BJ (cell line): ENCODE data around the gene HSPG2. TPM values are rescaled to one million over a fixed set of nuclear protein-coding genes. Genes with fewer than 3 reads are reported as not detected.

Source experiments
- CTCF ChIA-PET: fragments of 350-600 bp; formaldehyde crosslinking; extraction: SDS; loops from one replicate; lab custom pipeline; 2021; ENCODE audit warnings: antibody characterized with exemption, inconsistent platforms; lab: Yijun Ruan, JAX
- POLR2A ChIA-PET: fragments of 300-600 bp; sonication (Branson Sonifier 250); formaldehyde crosslinking; extraction: SDS; loops from one replicate; lab custom pipeline; 2021; ENCODE audit warnings: antibody characterized with exemption; lab: Charles Lee
- DNase-seq: peaks from one replicate; pipeline ENCODE4 v3.0.0-alpha.2; 2011; ENCODE audit warnings: low read depth
- H3K27me3 ChIP-seq: 2 replicates; pipeline ENCODE4 v1.6.0; 2011; ENCODE audit warnings: low read length; ENCODE audit not compliant: control insufficient read depth, insufficient read depth
- H3K36me3 ChIP-seq: 2 replicates; pipeline ENCODE4 v1.5.1; 2011; ENCODE audit warnings: low read length; ENCODE audit not compliant: control insufficient read depth, insufficient read depth
- H3K4me3 ChIP-seq: 2 replicates; pipeline ENCODE4 v1.5.1; 2011; ENCODE audit warnings: low read depth, mild to moderate bottlenecking, control low read depth, low read length
- CTCF ChIP-seq: IDR thresholded peaks from 2 replicates; pipeline ENCODE4 v1.5.1; 2011; ENCODE audit warnings: low read depth, mild to moderate bottlenecking, control low read depth, inconsistent platforms, low read length, moderate library complexity; ENCODE audit not compliant: insufficient read depth
- polyA plus RNA-seq: library from polyadenylated mRNA; depleted of rRNA; stranded (reverse); fragments of >200 nt; gene quantifications from 2 replicates; pipeline ENCODE4 v1.2.3, GENCODE V29; 2011

The HSPG2 gene
- polyA plus RNA-seq, 1 experiment, result 45.1 TPM

GRCh38 chr1:21913763-21914162 is 23.3 kb downstream of the HSPG2 start:
- DNase-seq, result no peak
- Histone ChIP-seq H3K4me3 (no peak overlapping the region), H3K36me3 (peaks cover 8% of the 10 kb centered on the region), H3K27me3 (no peaks in the 10 kb centered on the region)
- ChIA-PET CTCF (interaction anchor here (1.7 kb wide), 1 partner anchor 26 kb away, joined by 3 read pairs; no protein-coding TSS in a partner anchor), POLR2A (no interaction called here)
- no peak for TF ChIP-seq CTCF

GRCh38 chr1:21913258-21913657 is 23.9 kb downstream of the HSPG2 start:
- CTCF ChIA-PET, result no interaction called here
- H3K36me3 ChIP-seq, result peaks cover 8% of the 10 kb centered on the region
- H3K27me3 ChIP-seq, result no peaks in the 10 kb centered on the region
- no peak for DNase-seq
- no peak for TF ChIP-seq CTCF
- no peak overlapping the region for H3K4me3 ChIP-seq
- POLR2A ChIA-PET, result no interaction called here

- Histone ChIP-seq H3K4me3 (no peak overlapping the region), H3K27me3 (no peaks in the 10 kb centered on the region), H3K36me3 (peaks cover 9% of the 10 kb centered on the region)
- DNase-seq, result no peak
- no peak for TF ChIP-seq CTCF
- ChIA-PET POLR2A (no interaction called here), CTCF (no interaction called here)
Observed at GRCh38 chr1:21912038-21912758, 24.9 kb downstream of the HSPG2 start.

GRCh38 chr1:21911205-21912001 is 25.7 kb downstream of the HSPG2 start:
- no peaks in the 10 kb centered on the region for H3K27me3 ChIP-seq
- no peak for TF ChIP-seq CTCF
- CTCF ChIA-PET, result no interaction called here
- DNase-seq, result no peak
- peaks cover 10% of the 10 kb centered on the region for H3K36me3 ChIP-seq
- H3K4me3 ChIP-seq, result no peak overlapping the region
- POLR2A ChIA-PET, result interaction anchor here (0.6 kb wide), 1 partner anchor 135 kb away, joined by 19 read pairs; no protein-coding TSS in a partner anchor

GRCh38 chr1:21910558-21911204 is 26.4 kb downstream of the HSPG2 start:
- no peak for DNase-seq
- Histone ChIP-seq H3K36me3 (peaks cover 10% of the 10 kb centered on the region), H3K27me3 (no peaks in the 10 kb centered on the region), H3K4me3 (no peak overlapping the region)
- no peak for TF ChIP-seq CTCF
- POLR2A ChIA-PET, result interaction anchor here (0.6 kb wide), 1 partner anchor 134 kb away, joined by 19 read pairs; no protein-coding TSS in a partner anchor
- CTCF ChIA-PET, result interaction anchor here (2.0 kb wide), 1 partner anchor 53 kb away, joined by 7 read pairs; no protein-coding TSS in a partner anchor
